RPMI8226 (cell line): ENCODE measurements around the gene EMC6.

Experiments
- DNase-seq: peaks from one replicate; pipeline ENCODE4 v3.0.0-alpha.2; 2015

The EMC6 gene

DNA sequence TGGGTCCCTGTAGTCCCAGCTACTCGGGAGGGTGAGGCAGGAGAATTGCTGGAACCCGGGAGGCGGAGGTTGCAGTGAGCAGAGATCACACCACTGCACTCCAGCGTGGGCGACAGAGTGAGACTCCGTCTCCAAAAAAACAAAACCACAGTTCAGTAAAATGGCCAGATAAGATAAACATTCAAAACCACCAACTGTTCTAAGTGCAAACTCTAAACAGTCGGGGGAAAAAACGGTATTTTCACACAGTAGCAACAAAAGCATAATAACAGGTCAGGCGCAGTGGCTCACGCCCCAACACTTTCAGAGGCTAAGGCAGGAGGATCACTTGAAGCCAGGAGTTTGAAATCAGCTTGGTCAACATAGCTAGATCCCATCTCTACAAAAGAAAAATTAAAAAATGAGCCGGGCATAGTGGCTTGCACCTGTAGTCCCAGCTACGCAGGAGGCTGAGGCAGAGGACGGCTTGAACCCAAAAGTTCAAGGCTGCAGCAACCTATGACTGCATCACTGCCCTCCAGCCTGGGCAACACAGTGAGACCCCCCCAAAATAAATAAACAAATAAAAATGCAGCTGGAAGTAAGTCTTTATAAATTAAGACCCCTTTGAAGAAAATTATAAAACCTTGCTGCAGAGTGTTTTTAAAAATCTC, 44.3 kb downstream of the EMC6 start:
- no peak for DNase-seq

GRCh38 chr17:3715296-3715695, 46.7 kb downstream of the EMC6 start:
- DNase-seq, result no peak

GRCh38 chr17:3718201-3718600, 49.6 kb downstream of the EMC6 start:
- no peak for DNase-seq

GRCh38 chr17:3719265-3719664, 50.7 kb downstream of the EMC6 start:
- DNase-seq, result no peak
